SKM-1 treated with dmso at 0.1 percent for 144 hours (cell line): ENCODE results near the gene FOXN3.

Experiments used
- DNase-seq: peaks from one replicate; lab custom pipeline; 2025; ENCODE audit not compliant: unreplicated experiment; lab: John Stamatoyannopoulos, UW

Gene FOXN3

DNA sequence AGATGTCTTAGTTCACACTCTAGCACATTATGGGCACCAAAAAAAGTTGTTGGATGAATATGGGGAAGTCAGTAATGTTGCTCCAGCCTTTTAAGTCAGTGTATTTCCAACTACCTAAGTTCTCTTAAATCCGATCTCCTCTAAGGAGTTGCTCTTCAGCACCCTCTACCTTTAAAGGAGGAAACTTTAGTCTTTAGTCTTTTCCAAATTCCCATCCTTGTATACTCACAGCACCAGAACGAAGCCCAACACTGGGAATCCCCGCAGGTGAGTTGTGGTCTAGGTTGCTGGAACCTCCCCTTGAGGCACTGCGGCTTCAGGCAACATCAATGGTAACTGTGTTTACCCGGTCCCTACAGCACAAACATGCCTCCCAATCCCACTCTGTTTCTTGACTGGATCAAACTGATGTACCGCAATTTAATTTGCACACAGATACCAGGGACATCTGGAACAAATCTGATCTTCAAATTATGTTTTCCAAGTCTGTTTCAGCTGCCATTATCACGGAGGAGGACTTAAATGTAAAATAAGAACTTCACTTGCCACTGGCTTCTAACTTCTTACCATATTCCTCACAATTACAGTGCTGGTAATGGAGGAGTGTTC, 179.0 kb downstream of the FOXN3 start:
- no peak for DNase-seq

DNA sequence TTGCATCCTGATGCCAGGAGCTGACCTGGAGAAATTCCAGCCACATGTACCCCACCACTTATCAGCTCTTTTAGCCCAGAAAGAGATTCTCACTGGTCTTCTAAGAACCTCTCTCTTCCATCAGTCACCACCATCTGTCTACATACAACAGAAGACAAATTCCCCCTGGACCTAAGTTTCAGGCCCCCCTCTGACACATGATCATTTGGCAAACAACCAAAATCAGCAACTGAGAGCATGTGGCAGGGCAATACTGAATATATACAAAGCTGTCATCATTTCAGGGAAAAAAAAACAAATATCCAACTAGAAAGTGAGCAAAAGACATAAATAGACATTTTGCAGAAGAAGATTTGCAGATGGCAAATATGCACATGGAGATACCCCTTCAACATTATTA, 180.2 kb downstream of the FOXN3 start:
- no peak for DNase-seq

DNA sequence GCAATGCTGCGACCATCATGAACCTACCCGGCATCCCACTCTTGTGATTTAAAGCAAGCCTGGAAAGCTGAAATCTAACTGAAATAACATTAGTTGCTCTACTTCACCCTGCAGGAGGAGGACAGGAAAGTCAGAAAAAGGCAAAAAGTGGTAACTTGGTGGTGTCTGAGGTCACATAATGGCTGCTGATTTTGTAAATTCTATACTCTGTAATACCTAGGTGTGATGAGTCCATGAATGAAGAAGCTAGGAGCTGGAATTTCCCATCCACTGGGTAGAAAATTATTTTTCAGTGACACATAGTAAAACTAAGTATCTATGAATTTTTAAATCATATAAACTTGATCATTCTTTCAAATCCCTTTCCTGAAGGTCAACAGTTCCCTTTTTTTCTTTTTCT, 183.8 kb downstream of the FOXN3 start:
- DNase-seq: no peak

- DNase-seq: no peak
These were observed 184.6 kb downstream of the FOXN3 start for GRCh38 chr14:89232265-89233070.

DNA sequence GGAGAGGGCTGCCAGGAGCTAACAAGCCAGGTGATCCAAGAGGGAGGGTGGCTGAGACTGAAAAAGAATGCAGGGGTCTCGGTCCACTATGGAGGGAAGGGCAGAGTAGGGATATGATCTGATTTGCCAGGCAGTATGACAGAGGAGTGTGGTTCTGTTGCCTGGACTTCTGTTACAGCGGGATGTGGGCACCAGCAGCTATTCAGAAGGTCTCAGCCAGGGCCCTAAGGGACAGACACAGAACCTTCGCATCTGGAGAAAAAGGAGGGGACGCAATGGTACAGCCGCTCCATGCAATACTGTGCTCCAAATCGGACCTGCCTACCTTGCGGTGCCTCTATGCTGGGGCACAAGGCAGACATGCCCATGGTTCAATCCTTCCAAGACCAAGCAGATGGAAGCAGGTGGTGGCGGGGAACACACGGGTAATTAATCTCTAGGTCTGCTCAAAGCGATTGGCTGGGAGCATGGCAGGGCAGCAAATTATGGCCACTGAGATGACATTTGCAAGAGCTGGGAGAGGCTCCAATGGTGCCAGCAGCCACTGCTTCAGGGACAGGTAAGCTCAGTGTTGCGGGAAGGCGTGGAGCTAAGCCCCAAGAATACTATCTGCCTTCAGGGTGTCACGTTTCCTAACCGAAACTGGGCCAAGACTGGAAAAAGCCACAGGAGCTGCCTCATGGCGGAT, 185.5 kb downstream of the FOXN3 start:
- DNase-seq: no peak

GRCh38 chr14:89228921-89229639, 188.0 kb downstream of the FOXN3 start:
- DNase-seq: no peak

GRCh38 chr14:89227496-89227836, 189.6 kb downstream of the FOXN3 start:
- DNase-seq: no peak

GRCh38 chr14:89226801-89227495, 190.1 kb downstream of the FOXN3 start:
- DNase-seq: no peak

DNA sequence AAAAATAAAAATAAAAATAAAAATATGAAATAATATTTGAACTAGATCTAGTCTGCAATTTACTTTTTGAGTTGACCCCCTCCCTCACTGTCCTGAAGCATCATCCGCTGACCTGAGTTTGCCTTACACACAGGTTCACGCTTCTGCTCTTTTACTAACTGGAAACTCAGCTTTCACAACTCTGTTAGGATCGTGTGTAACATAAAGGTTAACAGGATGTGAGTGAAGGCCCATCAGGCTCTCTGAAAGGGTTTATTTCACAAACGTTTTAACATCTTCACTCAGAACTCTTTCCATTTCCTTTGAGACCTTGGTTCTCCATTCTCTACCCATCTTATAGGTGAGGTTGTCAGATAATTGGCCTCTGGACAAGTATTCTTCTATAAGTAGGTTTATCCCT, 191.4 kb downstream of the FOXN3 start:
- no peak for DNase-seq

DNA sequence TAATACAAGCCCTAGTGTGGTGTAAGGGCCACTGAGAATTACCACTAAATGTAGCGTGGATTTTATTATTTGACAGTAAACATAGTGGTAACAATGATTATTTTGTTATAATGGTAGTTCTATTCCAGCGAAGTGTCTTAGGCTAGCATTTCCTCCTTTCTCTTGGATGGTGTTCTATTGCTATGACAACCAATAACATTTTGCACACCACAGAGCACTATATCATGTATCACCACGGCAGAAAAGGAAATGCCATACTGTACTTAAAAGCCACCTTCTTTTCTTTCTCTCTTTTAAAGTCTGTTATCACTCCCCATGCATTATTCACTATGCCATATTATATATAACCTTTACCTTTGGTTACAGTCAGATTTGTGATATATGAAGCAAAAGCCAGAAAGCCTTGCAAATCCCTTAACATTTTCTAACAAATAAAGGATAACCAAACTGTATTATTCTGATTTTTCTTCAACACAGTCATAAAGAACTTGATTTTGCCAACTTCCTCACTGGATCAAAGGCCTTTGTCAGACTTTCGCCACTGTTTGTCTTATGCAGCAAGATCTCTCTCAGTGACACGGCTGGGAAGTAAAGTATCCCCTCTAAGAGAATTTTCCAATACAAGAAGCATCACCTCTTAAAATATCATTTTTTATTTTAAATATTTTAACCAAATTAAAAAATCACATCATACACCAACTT, 195.8 kb downstream of the FOXN3 start:
- no peak for DNase-seq

DNA sequence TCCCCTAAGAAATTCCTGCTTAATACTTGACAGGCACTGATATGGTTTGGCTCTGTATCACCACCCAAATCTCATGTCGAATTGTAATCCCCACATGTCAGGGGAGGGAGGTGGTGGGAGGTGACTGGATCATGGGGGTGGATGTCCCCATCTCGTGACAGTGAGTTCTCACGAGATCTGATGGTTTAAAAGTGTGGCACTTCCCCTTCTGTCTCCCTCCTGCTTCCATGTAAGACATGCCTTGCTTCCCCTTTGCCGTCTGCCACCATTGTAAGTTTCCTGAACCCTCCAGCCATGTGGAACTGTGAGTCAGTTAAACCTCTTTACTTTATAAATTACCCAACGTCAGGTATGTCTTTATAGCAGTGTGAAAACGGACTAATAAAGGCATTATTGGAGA, 198.0 kb downstream of the FOXN3 start:
- DNase-seq: no peak

DNA sequence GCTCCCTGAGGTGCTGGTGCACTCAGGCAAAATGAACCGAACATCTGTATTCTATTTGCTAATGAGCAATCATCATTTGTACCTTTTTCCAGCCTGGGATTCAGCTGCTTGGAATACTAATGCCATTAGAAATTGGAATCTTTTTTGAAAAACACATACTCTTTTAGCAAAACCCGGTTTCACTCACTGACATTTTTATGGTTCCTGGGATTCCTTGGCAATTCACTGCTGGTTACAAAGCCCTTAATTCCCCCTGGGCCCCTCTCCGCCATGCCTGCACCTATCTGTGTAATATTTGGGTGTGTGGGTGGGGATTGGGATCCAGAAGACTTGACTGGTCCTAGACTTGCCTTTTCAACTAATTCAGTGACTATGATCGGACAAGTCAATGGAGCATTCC, 199.1 kb downstream of the FOXN3 start:
- DNase-seq: no peak

GRCh38 chr14:89215531-89215930, 201.5 kb downstream of the FOXN3 start:
- DNase-seq: no peak

DNA sequence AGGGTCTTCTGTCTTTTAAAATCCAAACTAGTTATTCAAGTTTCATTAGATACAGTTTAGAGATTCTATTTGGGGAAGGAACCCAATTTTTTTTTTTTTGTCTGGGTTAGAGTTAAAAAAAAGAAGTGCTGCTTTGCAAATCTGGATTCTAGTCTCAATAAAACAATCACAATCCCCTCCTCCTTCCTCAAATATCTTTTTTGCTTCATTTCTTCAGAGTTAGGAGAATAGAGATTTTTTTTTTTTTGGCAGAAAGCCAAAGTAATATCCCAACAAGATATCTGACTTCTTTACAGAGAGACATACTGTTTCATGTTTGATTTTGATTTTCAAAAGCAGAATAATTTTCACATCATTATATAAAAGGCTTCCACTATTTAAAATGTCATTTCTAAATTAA, 201.9 kb downstream of the FOXN3 start:
- no peak for DNase-seq

- DNase-seq: no peak
These were observed 202.6 kb downstream of the FOXN3 start for GRCh38 chr14:89214221-89214965.

- no peak for DNase-seq
These were observed 204.4 kb downstream of the FOXN3 start for GRCh38 chr14:89212386-89213235.

DNA sequence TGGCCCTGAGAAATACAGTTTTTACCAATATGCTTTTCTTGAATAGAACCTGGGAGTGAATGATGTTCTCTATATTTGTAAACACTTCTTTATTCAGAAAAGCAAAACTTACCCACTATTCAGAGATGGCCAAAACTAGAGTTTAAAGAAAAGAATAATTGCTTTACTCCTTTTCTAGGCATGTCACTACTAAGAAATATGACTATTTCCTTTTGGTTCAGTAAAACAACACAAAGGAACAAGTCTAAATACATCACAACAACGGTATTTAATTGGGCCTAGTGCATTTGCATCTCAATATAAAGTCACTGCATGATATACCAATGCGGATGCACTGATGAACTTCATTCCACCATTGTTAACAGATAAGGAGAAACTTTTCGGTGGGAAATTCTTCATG, 207.5 kb downstream of the FOXN3 start:
- no peak for DNase-seq

GRCh38 chr14:89207925-89208328, 209.1 kb downstream of the FOXN3 start:
- no peak for DNase-seq
